ENCODE measurements around the gene MARVELD1.

Gene MARVELD1

GRCh38 chr10:97707134-97707861 is 6.2 kb upstream of the MARVELD1 start:
- no peak for TF ChIP-seq TAF1 (IDR thresholded peaks at IDR 0.05; ENCODE audit: borderline replicate concordance, insufficient read depth, low read length)
- TF ChIP-seq REST (IDR thresholded peaks at IDR 0.05; ENCODE audit: insufficient read depth in 1 of 2, low read depth in 2 of 2, low read length in 2 of 2), result no peak
- TF ChIP-seq FOXP2 (optimal IDR thresholded peaks at IDR 0.05; ENCODE audit: borderline replicate concordance, extremely low read depth, extremely low read length, insufficient read depth), result no peak
- no peak for TF ChIP-seq POLR2AphosphoS5 (IDR thresholded peaks at IDR 0.05; ENCODE audit: low read depth, low read length)
- TF ChIP-seq SIN3A (IDR thresholded peaks at IDR 0.05; ENCODE audit: borderline replicate concordance, insufficient read depth, low read length), result no peak

GRCh38 chr10:97708167-97708566 is 5.4 kb upstream of the MARVELD1 start:
- TF ChIP-seq TAF1 (IDR thresholded peaks at IDR 0.05; ENCODE audit: borderline replicate concordance, insufficient read depth, low read length) (no peak), SIN3A (IDR thresholded peaks at IDR 0.05; ENCODE audit: borderline replicate concordance, insufficient read depth, low read length) (no peak), POLR2AphosphoS5 (IDR thresholded peaks at IDR 0.05; ENCODE audit: low read depth, low read length) (no peak), REST (IDR thresholded peaks at IDR 0.05; ENCODE audit: insufficient read depth in 1 of 2, low read depth in 2 of 2, low read length in 2 of 2) (no peak), FOXP2 (optimal IDR thresholded peaks at IDR 0.05; ENCODE audit: borderline replicate concordance, extremely low read depth, extremely low read length, insufficient read depth) (no peak)

- TF ChIP-seq REST (IDR thresholded peaks at IDR 0.05; ENCODE audit: insufficient read depth in 1 of 2, low read depth in 2 of 2, low read length in 2 of 2) (no peak), SIN3A (IDR thresholded peaks at IDR 0.05; ENCODE audit: borderline replicate concordance, insufficient read depth, low read length) (no peak), TAF1 (IDR thresholded peaks at IDR 0.05; ENCODE audit: borderline replicate concordance, insufficient read depth, low read length) (no peak), POLR2AphosphoS5 (IDR thresholded peaks at IDR 0.05; ENCODE audit: low read depth, low read length) (no peak)
These were observed 4.3 kb upstream of the MARVELD1 start for GRCh38 chr10:97708976-97709946.

- no peak for TF ChIP-seq REST (IDR thresholded peaks at IDR 0.05; ENCODE audit: insufficient read depth in 1 of 2, low read depth in 2 of 2, low read length in 2 of 2)
- TF ChIP-seq FOXP2 (optimal IDR thresholded peaks at IDR 0.05; ENCODE audit: borderline replicate concordance, extremely low read depth, extremely low read length, insufficient read depth), result no peak
These were observed 1.6 kb upstream of the MARVELD1 start for GRCh38 chr10:97711640-97712572.

Measured in PFSK-1 (cell line).